Mesothelial cell of epicardium (in vitro differentiated cells): ENCODE measurements around the gene ITGB1BP1. TPM values are rescaled to one million over a fixed set of nuclear protein-coding genes. Genes with fewer than 3 reads are reported as not detected.

ENCODE experiments used
- DNase-seq, 2 experiments: peaks; one replicate each; pipeline ENCODE4 v3.0.0; 2021; ENCODE audit warnings: low spot score in 2 of 2; ENCODE audit not compliant: unreplicated experiment in 2 of 2
- H3K27ac Mint-ChIP-seq: 2 replicates; pipeline ENCODE4 v1.8.0; 2021; ENCODE audit warnings: mixed read lengths
- H3K27me3 Mint-ChIP-seq: 2 replicates; pipeline ENCODE4 v1.8.0; 2021; ENCODE audit warnings: low read depth, mixed read lengths
- H3K36me3 Mint-ChIP-seq: 2 replicates; pipeline ENCODE4 v1.8.0; 2021; ENCODE audit warnings: mixed read lengths
- H3K4me1 Mint-ChIP-seq: 2 replicates; pipeline ENCODE4 v1.8.0; 2021; ENCODE audit warnings: mixed read lengths
- H3K4me3 Mint-ChIP-seq: 2 replicates; pipeline ENCODE4 v1.8.0; 2021; ENCODE audit warnings: mild to moderate bottlenecking, moderate library complexity, mixed read lengths
- H3K9me3 Mint-ChIP-seq: 2 replicates; pipeline ENCODE4 v1.8.0; 2021; ENCODE audit warnings: mixed read lengths
- total RNA-seq: library from RNA; stranded (reverse); gene quantifications from 3 replicates; pipeline ENCODE4 v1.2.1, GENCODE V29; 2021
- TF ChIP-seq, protein P1 (sequence below): fragments of 200-600 bp; sonication (generic); IDR thresholded peaks from one replicate; pipeline ENCODE4 v1.5.0; 2021; ENCODE audit warnings: antibody characterized with exemption; ENCODE audit not compliant: unreplicated experiment

The ITGB1BP1 gene
- total RNA-seq, 1 donor from 2014 or later, result 38.0 TPM

- Mint-ChIP-seq H3K9me3 (no peaks in the 10 kb centered on the region), H3K36me3 (peaks cover 3% of the 10 kb centered on the region), H3K4me1 (peaks cover 13% of the 10 kb centered on the region), H3K27me3 (no peaks in the 10 kb centered on the region), H3K27ac (no peak overlapping the region), H3K4me3 (no peak overlapping the region)
- DNase-seq, result no peak
- TF ChIP-seq, protein P1, sequence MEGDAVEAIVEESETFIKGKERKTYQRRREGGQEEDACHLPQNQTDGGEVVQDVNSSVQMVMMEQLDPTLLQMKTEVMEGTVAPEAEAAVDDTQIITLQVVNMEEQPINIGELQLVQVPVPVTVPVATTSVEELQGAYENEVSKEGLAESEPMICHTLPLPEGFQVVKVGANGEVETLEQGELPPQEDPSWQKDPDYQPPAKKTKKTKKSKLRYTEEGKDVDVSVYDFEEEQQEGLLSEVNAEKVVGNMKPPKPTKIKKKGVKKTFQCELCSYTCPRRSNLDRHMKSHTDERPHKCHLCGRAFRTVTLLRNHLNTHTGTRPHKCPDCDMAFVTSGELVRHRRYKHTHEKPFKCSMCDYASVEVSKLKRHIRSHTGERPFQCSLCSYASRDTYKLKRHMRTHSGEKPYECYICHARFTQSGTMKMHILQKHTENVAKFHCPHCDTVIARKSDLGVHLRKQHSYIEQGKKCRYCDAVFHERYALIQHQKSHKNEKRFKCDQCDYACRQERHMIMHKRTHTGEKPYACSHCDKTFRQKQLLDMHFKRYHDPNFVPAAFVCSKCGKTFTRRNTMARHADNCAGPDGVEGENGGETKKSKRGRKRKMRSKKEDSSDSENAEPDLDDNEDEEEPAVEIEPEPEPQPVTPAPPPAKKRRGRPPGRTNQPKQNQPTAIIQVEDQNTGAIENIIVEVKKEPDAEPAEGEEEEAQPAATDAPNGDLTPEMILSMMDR, result no peak
These were observed 1.3 kb upstream of the ITGB1BP1 start for GRCh38 chr2:9424447-9425164.

GRCh38 chr2:9423922-9424272, 569 bp upstream of the ITGB1BP1 start:
- no peak for DNase-seq
- TF ChIP-seq, protein P1, result no peak
- no peak overlapping the region for H3K27ac Mint-ChIP-seq
- H3K9me3 Mint-ChIP-seq, result no peaks in the 10 kb centered on the region
- no peak overlapping the region for H3K4me3 Mint-ChIP-seq
- peaks cover 3% of the 10 kb centered on the region for H3K36me3 Mint-ChIP-seq
- H3K4me1 Mint-ChIP-seq, result peaks cover 13% of the 10 kb centered on the region
- no peaks in the 10 kb centered on the region for H3K27me3 Mint-ChIP-seq

DNA sequence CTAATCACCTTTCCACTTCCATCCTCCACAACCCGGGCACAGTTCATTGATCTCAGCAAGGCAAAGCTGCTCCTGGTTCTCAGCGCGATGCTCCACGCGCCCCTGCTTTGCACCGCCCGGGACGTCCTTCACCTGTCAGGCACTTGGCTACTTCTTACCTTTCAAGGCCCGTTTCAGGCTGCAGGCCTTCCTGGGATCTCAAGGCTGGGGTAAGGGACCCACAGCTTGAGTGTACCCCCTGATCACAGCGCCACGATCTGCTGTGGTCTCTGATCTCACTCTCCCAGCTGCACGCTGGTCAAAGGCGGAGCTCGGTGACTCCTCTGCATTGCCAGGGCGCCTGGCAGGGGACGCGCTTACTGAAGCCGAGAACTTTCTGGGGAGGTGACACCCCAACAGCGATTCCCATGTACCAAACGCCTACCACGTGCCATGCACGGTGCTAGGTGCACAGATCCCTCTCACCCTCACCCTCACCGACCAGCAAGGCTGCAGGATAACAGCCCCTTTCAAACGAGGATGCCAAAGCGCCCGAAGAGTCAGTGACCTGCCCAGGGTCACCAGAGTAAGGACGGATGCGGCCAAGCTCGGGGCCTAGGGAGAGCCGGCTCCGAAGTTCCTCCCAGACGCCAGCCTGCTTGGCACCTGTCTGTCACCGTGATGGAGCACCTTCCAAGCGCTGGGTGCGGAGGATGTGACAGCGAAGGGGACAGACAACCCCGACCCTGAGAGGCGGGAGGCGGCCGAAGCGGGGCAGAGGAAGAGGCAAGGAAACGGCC, 818 bp downstream of the ITGB1BP1 start:
- no peak overlapping the region for H3K4me3 Mint-ChIP-seq
- H3K4me1 Mint-ChIP-seq, result peaks cover 20% of the 10 kb centered on the region
- H3K36me3 Mint-ChIP-seq, result peaks cover 1% of the 10 kb centered on the region
- peak overlapping the region; percentile 64 for H3K27ac Mint-ChIP-seq
- TF ChIP-seq, protein P1, result no peak
- peak in 1 of 2 experiments; percentile 48 for DNase-seq
- H3K27me3 Mint-ChIP-seq, result no peaks in the 10 kb centered on the region
- no peaks in the 10 kb centered on the region for H3K9me3 Mint-ChIP-seq

- no peak for DNase-seq
- TF ChIP-seq, protein P1, result no peak
- no peaks in the 10 kb centered on the region for H3K27me3 Mint-ChIP-seq
- peaks cover 20% of the 10 kb centered on the region for H3K4me1 Mint-ChIP-seq
- H3K4me3 Mint-ChIP-seq, result no peak overlapping the region
- peaks cover 5% of the 10 kb centered on the region for H3K36me3 Mint-ChIP-seq
- H3K9me3 Mint-ChIP-seq, result no peaks in the 10 kb centered on the region
- H3K27ac Mint-ChIP-seq, result no peak overlapping the region
These were observed 2.8 kb downstream of the ITGB1BP1 start for GRCh38 chr2:9420495-9420894.

DNA sequence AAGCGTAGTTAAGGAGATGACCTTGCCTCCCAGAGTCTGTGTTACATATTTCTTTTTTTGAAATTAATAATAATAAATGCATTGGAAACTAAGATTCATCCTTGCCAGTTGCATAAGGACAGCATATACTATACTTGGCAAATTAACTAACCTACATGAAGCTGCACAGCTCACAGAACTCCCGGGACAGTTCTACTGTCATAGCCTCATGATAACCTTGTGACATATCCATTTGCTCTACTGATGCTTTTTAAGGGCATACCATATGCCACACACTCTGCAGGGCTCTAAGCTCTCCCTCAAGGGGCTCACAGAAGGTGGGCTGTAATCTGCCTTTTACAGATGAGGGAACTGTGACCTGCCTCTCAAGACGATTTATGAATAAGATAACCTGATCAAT, 3.8 kb downstream of the ITGB1BP1 start:
- peaks cover 5% of the 10 kb centered on the region for H3K36me3 Mint-ChIP-seq
- no peak for DNase-seq
- TF ChIP-seq, protein P1, result no peak
- no peak overlapping the region for H3K27ac Mint-ChIP-seq
- no peaks in the 10 kb centered on the region for H3K9me3 Mint-ChIP-seq
- H3K4me1 Mint-ChIP-seq, result peaks cover 20% of the 10 kb centered on the region
- no peak overlapping the region for H3K4me3 Mint-ChIP-seq
- H3K27me3 Mint-ChIP-seq, result no peaks in the 10 kb centered on the region
